ENCODE measurements around the gene SEPTIN3.

- TF ChIP-seq CTCF (IDR thresholded peaks at IDR 0.05) (no peak), POLR2A (IDR thresholded peaks at IDR 0.05) (no peak)
These were observed 32.5 kb downstream of the SEPTIN3 start for GRCh38 chr22:42001706-42002105.
